Measurements from ENCODE around the gene WDR5B. TPM values are rescaled to one million over a fixed set of nuclear protein-coding genes. Genes with fewer than 3 reads are reported as not detected.

The WDR5B gene
- polyA plus RNA-seq, 1 experiment = 2.8 TPM

DNA sequence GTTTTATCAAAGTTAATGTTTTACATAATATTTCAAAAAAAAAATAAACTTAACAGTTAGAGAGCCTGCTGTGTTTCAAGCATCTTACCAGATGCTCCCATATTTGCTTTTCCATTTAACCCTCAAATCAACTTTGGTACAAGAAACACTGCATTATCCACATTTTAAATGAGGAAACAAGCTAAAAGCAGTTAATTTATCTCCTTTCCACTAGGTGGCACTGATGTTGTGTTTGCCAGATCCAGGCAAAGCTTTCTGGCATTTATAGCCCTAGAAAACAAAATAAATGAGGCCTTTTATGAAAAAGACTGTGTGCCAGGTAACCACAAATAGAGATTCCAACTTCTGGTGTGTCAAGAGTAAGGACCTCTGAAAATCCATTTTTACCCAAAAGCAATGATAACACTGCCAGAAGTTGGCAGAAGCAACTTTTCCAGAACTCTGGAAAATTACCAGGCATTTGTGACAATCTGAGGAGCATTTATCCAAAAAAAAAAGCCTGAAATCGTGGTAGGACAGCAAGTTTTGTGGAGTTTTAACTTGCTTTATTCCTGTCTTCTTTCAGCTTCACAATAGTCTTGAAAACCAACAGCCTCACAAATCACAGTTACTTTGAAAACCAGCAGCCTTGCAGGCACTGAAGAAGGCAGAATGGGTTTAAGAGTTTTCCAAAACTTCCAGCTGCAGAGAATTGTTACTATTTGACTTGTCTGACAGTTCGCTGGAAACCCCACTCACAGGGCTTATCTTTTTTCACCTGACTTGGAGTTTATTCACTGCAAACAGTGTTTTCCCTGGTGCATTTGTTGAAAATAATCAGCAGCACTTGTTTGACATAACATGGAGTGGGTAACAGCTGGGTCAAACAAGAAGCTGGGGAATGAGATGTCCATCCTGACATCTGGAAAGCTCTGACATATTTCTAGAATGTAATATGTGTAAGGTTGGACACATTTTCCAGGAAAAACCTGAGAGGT is 22.7 kb downstream of the WDR5B start:
- Histone ChIP-seq H3K36me3 (ENCODE audit: control insufficient read depth, insufficient read depth, low read length) (no peaks in the 10 kb centered on the region), H3K27me3 (ENCODE audit: control insufficient read depth, insufficient read depth, low read length) (no peaks in the 10 kb centered on the region), H3K4me3 (ENCODE audit: low read depth, low read length) (no peak overlapping the region)
- DNase-seq (ENCODE audit: low read depth) = no peak
- POLR2A ChIA-PET = interaction anchor here (0.7 to 1.4 kb wide), 2 partner anchors 9 to 23 kb away, joined by 4 to 6 read pairs; partner anchors contain the start of gene FAM162A
- TF ChIP-seq, protein P1, sequence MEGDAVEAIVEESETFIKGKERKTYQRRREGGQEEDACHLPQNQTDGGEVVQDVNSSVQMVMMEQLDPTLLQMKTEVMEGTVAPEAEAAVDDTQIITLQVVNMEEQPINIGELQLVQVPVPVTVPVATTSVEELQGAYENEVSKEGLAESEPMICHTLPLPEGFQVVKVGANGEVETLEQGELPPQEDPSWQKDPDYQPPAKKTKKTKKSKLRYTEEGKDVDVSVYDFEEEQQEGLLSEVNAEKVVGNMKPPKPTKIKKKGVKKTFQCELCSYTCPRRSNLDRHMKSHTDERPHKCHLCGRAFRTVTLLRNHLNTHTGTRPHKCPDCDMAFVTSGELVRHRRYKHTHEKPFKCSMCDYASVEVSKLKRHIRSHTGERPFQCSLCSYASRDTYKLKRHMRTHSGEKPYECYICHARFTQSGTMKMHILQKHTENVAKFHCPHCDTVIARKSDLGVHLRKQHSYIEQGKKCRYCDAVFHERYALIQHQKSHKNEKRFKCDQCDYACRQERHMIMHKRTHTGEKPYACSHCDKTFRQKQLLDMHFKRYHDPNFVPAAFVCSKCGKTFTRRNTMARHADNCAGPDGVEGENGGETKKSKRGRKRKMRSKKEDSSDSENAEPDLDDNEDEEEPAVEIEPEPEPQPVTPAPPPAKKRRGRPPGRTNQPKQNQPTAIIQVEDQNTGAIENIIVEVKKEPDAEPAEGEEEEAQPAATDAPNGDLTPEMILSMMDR (IDR thresholded peaks at IDR 0.05; ENCODE audit: insufficient read depth, low read depth, low read length) = peak; percentile 73
- CTCF ChIA-PET = interaction anchor here (0.6 to 3.6 kb wide), 17 partner anchors 9 to 931 kb away, joined by 3 to 32 read pairs (median 4); partner anchors contain the start of genes FAM162A, MIX23, PARP14 and WDR5B

DNA sequence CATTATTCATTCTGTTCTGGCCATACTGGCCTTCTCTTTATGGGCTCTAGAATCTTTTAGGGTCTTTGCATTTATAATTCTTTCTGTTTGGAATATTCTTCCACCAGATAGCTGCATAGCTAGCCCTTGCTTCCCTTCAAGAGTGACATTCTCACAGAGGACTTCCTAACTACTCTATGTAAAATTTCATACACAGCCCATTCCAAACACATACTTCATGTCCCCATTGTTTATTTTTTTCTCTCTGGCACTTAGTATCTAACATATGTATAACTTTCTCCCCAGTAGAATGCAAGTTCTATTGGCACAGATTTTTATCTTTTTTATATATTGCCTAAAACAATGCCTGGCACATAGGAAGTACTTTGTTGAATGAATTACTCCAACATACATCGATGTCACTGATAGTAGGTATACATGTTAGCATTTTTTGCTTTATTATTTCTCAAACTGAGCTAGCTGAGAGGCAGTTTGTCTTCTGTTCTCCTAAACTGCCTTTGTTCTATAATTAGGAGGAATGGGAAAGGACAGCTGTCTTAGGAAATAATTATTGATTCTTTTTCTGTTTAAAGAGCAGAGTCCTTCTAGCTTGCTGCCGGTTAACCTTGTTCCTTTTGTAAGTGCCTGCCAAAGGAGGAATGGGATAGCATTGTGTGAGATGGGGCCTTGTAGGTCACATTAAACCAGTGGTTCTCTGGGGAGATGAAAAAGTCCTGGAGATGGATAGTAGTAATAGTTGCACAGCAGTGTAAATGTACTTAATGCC is 24.0 kb downstream of the WDR5B start:
- ChIA-PET POLR2A (no interaction called here), CTCF (interaction anchor here (0.6 to 3.6 kb wide), 3 partner anchors 66 to 551 kb away, joined by 3 to 21 read pairs (median 6); partner anchors contain the start of gene PARP14)
- TF ChIP-seq, protein P1 (IDR thresholded peaks at IDR 0.05; ENCODE audit: insufficient read depth, low read depth, low read length) = no peak
- Histone ChIP-seq H3K4me3 (ENCODE audit: low read depth, low read length) (no peak overlapping the region), H3K27me3 (ENCODE audit: control insufficient read depth, insufficient read depth, low read length) (no peaks in the 10 kb centered on the region), H3K36me3 (ENCODE audit: control insufficient read depth, insufficient read depth, low read length) (no peaks in the 10 kb centered on the region)
- no peak for DNase-seq (ENCODE audit: low read depth)

DNA sequence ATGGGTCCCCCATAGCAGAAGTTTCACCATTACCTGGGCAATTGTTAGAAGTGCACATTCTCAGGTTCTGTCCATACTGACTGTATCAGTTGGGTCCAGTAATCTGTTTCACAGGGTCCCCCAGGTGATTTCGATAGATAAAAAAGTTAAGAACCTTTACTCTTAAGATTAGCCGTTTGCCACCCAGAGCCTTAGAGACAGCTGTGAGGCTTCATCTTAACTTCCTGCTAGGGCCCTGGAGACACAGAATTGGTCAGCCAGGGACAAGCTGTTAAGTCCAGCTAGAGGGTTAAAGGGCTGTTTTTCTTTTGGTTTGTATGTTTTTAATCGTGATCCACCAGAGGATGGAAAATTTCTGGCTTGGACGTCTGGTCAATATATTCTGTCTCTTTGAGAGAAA is 25.2 kb downstream of the WDR5B start:
- ChIA-PET CTCF (interaction anchor here (1.4 to 2.4 kb wide), 2 partner anchors 68 to 289 kb away, joined by 6 to 12 read pairs; partner anchors contain the start of gene PARP14), POLR2A (no interaction called here)
- Histone ChIP-seq H3K27me3 (ENCODE audit: control insufficient read depth, insufficient read depth, low read length) (no peaks in the 10 kb centered on the region), H3K36me3 (ENCODE audit: control insufficient read depth, insufficient read depth, low read length) (no peaks in the 10 kb centered on the region), H3K4me3 (ENCODE audit: low read depth, low read length) (no peak overlapping the region)
- TF ChIP-seq, protein P1 (IDR thresholded peaks at IDR 0.05; ENCODE audit: insufficient read depth, low read depth, low read length) = no peak
- no peak for DNase-seq (ENCODE audit: low read depth)

DNA sequence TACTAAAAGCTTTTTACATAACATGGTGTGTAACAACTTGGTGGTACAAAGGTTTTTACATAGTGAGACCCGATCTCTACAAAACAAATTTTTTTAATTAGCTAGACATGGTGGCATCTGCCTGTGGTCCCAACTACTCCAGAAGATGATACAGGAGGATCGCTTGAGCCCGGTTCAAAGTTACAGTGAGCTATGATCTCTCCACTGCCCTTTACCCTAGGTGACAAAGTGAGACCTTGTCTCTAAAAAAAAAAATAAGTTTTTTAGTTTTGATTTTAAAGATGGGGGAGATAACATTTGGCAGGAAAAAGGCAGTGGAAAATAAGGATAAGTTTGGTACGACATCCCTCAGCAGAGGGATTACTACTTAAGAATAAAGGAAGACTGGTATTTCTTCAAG is 26.0 kb downstream of the WDR5B start:
- Histone ChIP-seq H3K4me3 (ENCODE audit: low read depth, low read length) (no peak overlapping the region), H3K36me3 (ENCODE audit: control insufficient read depth, insufficient read depth, low read length) (no peaks in the 10 kb centered on the region), H3K27me3 (ENCODE audit: control insufficient read depth, insufficient read depth, low read length) (no peaks in the 10 kb centered on the region)
- CTCF ChIA-PET = interaction anchor here (0.6 to 2.4 kb wide), 2 partner anchors 290 to 633 kb away, joined by 3 to 12 read pairs; partner anchors contain the start of gene PARP14
- TF ChIP-seq, protein P1 (IDR thresholded peaks at IDR 0.05; ENCODE audit: insufficient read depth, low read depth, low read length) = no peak
- POLR2A ChIA-PET = no interaction called here
- DNase-seq (ENCODE audit: low read depth) = no peak

Data from BJ (cell line).